GM10266 (cell line): ENCODE results near the gene NHSL2.

Experiments used
- DNase-seq: peaks from one replicate; pipeline ENCODE4 v3.0.0; 2012; ENCODE audit errors: extremely low spot score
- CTCF ChIP-seq: IDR thresholded peaks from 2 replicates; pipeline ENCODE4 v1.5.1; 2012; ENCODE audit warnings: mild to moderate bottlenecking, low read depth; ENCODE audit not compliant: control insufficient read depth, insufficient read depth; ENCODE audit errors: missing control alignments

NHSL2 gene

GRCh38 chrX:71989768-71990426 lies 79.3 kb downstream of the NHSL2 start:
- TF ChIP-seq CTCF: no peak
- DNase-seq: no peak

- no peak for DNase-seq
- no peak for TF ChIP-seq CTCF
These were observed 79.9 kb downstream of the NHSL2 start for GRCh38 chrX:71990518-71990917.

- DNase-seq: no peak
- no peak for TF ChIP-seq CTCF
These were observed 80.5 kb downstream of the NHSL2 start for GRCh38 chrX:71991164-71991563.

GRCh38 chrX:71992711-71993110 lies 82.1 kb downstream of the NHSL2 start:
- no peak for DNase-seq

GRCh38 chrX:71993371-71993770 lies 82.7 kb downstream of the NHSL2 start:
- no peak for DNase-seq
- no peak for TF ChIP-seq CTCF

More at GRCh38 chrX:71992711-71993110, 82.1 kb downstream of the NHSL2 start:
- TF ChIP-seq CTCF: no peak

GRCh38 chrX:71994601-71995000 lies 84.0 kb downstream of the NHSL2 start:
- TF ChIP-seq CTCF: no peak
- DNase-seq: no peak

- no peak for DNase-seq
- no peak for TF ChIP-seq CTCF
These were observed 84.5 kb downstream of the NHSL2 start for GRCh38 chrX:71995122-71995521.
